Measurements from ENCODE around the gene ATG9B. TPM values are rescaled to one million over a fixed set of nuclear protein-coding genes. Genes with fewer than 3 reads are reported as not detected.

The ATG9B gene, protein sequence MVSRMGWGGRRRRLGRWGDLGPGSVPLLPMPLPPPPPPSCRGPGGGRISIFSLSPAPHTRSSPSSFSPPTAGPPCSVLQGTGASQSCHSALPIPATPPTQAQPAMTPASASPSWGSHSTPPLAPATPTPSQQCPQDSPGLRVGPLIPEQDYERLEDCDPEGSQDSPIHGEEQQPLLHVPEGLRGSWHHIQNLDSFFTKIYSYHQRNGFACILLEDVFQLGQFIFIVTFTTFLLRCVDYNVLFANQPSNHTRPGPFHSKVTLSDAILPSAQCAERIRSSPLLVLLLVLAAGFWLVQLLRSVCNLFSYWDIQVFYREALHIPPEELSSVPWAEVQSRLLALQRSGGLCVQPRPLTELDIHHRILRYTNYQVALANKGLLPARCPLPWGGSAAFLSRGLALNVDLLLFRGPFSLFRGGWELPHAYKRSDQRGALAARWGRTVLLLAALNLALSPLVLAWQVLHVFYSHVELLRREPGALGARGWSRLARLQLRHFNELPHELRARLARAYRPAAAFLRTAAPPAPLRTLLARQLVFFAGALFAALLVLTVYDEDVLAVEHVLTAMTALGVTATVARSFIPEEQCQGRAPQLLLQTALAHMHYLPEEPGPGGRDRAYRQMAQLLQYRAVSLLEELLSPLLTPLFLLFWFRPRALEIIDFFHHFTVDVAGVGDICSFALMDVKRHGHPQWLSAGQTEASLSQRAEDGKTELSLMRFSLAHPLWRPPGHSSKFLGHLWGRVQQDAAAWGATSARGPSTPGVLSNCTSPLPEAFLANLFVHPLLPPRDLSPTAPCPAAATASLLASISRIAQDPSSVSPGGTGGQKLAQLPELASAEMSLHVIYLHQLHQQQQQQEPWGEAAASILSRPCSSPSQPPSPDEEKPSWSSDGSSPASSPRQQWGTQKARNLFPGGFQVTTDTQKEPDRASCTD
- under 0.01 TPM in 2 replicates for total RNA-seq

DNA sequence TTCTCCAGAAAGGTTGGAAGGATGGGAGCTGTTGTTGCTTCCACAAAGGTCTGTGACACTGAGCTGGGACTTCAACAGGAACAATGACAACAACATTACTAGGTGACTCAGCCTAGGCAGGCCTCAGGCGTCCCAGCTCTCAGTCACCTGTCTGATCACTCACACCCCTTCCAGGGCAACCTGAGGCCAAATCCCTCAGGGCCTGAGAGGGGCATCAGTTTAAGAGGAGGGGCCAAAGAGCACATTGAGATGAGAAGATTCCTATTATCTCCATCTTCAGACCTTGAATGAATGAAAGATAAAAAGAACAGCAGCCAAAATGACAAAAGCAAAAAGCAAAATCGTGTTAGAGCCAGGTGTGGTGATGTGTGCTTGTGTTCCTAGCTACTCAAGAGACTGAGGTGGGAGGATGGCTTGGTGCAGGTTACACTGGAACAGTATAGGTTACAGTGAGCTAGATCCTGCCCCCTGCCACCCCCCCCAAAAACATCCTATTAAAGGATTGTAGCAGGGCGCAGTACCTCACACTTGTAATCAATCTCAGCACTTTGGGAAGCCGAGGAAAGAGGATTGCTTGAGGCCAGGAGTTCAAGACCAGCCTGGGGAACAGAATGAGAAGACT lies at the start of gene ATG9B:
Gene ATG9B (minus strand): TSS at position 60 of the 622 bp plus-strand sequence. CDS start 71 bp downstream, outside the sequence.

DNA sequence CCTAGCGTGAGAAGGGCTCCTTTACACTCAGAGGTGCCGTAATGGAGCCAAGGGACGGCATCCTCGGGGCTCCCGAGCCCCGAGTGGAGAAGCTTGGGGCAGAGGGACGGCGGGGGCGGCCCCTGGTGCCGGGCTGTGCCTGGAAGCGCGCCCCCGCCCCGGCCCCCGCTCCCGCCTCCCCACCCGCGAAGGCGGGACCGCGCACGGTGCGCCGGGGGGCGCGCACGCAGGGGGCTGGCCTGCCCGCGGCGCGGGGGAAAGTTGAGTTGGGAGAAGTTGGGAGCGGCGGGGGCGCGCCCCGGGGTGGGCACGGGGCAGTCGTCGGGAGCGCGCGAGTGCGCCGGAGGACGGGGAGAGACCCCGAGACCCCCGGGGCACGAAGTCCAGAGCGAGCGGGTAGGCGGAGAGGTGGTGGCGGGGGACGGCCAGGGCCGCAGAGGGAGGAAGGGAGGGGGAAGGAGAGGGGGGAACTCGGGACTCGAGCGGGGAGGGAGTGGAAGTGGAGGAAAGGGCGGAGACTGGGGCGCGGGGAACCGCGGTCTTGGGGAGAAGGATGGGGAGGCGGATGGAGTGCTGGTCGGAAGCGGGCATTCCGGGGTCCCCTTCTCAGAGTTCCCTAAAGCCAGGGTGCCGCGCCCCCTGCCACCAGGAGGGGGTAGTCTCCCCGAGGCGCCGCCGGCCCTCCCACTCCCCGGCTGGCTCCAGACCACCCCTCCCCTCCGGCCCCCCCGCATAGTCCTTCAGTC lies 35.2 kb upstream of the ATG9B start, which contains the start of gene SLC4A2:
Gene SLC4A2 (plus strand): TSS at position 223 of the 746 bp plus-strand sequence. CDS start 2,399 bp downstream, outside the sequence.

DNA sequence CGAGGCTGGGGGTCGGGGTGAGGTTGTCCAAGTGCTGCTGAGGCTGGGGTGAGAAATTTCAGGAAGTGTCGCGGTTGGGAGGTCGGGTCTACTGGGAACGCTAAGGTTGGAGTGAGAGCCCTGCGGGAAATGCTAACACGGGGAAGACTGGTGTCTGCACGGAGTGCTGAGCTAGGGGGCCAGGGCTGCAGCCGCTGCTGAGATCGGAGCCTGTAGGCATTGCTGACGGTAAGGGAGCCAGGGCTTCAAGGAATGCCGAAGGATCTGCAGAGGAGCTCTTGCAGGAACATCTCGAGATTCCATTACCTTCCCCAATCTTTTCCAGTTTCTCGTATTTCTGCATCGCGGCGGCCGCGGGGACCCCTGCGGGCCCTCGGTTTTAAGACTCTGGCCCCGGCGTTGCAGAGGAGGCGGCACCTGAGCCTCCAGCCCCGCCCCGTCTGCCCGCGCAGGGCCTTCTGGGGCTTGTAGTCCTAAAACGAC lies 33.3 kb upstream of the ATG9B start, which contains the start of gene CDK5:
Gene CDK5 (minus strand): TSS at position 392 of the 483 bp plus-strand sequence. CDS start 49 bp downstream, at position 343.

DNA sequence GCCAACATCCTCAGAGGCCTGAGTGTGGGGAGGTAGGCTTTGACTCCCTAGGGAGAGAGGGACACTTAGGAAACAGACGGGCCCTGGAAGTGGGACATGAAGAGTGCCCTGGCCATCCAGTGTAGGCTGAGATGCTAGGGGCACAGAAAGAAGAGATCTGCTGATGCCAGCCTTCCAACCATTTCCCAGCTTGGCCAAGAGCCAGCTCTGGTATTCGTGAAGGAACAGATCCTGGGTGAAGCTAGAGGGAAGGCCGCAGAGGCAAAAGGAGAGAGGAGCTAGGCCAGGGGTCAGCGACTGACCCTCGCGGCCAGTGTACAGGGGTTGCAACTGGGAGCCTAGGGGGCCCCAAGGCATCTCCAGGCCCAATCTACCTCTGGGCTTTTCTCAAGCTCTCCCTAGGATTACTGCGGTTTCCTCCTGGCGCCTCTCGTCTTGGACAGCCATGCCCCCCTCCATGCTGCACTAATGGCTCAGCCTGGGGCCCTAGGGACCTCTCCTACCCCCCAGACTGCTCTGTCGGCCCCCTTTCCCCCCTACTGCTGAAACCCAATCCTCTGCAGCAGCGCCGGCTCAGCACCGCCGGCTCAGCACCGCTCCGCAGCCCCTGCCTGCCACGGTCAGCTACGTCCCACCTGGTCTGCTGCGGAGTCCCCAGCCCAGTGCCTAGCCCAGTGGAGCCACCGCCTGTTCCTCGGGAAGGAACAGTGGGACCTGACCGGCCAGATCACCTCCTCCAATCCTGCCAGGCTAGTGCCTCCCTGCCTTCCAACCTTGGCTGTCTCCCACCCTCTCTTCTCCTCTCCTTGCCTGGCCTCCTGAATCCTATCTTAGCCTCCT lies 23.9 kb upstream of the ATG9B start, which contains the start of gene ASIC3:
Gene ASIC3 (plus strand): TSS at position 556 of the 840 bp plus-strand sequence. CDS start 355 bp downstream, outside the sequence.

DNA sequence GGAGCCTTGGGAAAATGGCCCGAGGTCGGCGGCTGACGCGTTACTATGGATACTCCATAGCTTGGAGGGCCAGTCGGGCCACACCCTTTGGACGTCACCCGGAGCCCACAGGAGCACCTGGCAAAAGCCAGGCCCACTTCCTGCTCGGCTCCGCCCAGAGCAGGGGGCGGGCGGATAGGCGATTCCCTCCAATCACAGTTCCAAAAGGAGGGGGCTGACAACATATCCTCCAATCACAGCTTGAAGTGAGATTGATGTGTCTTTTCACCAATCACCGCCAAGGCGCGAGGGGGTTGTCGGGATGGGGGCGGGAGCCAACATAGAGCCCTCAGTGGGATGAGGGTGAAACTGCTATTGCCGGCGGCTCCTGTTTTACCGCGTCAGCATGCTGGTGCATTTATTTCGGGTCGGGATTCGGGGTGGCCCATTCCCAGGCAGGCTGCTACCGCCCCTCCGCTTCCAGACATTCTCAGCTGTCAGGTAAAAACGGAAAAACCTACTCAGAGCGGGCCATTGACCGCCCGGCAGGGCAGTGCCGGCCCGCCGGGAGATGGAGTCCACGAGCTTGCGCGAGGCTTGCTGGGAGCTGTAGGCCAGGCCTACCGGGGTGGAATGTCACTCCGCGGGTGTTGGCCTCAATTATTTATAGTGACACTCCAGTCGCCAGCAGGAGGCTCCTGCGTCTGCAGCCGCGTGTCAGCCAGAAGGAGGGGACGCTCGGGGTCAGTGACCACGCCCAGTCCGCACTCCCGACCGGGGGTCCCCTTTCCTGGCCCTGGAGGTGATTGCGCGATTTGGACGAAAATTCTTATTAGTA lies 4.0 kb upstream of the ATG9B start, which contains the start of gene ABCB8:
Gene ABCB8 (plus strand): TSS at position 320 of the 817 bp plus-strand sequence. CDS start 66 bp downstream, at position 386.

DNA sequence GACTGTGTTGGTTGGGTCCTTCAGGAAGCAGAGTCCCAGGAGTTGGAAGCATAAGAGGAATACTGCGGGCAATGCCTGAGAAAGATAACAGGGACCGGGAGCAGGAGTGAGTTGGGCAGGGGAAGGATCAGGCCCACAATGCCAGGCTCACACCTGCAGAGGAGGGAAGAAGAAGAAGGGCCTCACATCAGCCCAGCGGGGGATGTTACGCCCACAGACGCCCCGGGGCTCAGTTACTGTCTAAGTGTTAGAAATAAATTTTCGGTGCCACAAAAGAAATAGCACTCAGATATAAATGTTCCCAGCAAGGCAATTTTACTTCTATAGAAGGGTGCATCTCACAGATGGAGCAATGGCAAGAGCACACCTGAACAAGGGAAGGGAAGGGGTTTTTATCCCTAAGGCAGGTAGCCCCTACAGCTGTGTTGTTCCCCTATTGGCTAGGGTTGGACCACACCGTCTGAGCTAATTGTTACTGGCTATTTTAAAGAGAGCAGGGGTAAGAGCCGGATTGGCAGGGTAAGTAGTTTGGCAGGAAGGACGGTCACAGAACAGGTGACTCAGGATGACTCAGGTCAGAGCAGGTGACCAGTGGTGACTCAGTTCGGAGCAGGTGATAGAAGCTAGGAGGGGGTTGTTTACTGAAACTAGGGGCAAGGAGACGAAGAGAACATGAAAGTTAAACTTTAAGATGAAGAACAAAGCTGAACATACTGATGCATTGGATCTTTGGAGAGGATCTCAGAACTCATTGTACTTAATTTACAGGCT lies 33.7 kb downstream of the ATG9B start, which contains the start of gene NOS3:
Gene NOS3 (plus strand): TSS at position 602 of the 771 bp plus-strand sequence. CDS start 2,787 bp downstream, outside the sequence.

DNA sequence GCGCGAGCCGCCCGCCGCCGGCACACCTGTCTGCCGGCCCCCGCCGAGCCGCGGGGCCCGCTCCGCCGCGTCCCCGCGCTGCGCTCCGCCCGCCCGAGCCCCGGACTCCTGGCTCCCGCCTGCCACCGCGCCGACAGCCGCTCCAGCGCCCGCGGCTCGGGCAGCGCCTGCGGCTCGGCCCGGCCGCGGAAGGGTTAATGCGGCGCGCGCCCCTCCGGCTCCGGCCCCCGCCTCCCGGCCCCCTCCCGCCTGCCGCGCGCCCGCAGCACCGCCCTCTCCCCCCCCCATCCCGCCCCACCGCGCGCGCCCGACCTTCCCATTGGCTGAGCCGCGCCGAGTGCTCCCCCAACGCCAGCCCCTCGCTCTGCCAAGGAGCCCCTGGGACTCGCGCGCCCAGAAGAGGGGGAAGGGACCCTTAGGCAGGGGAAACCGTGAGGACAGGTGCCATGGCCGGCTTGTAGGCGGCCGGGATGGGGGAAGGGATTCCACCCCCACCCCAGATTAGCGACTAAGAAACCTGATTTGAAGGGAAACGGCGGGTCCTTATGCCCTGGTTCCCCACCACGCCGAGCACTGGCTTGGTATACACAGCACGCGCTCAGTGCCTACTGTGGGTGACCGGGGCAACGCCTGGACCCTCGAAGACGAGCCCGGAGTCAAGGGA lies 46.0 kb downstream of the ATG9B start, which contains the start of gene KCNH2:
Gene KCNH2 (minus strand): TSS at position 196 of the 664 bp plus-strand sequence. CDS start 408 bp downstream, outside the sequence.

Other genes starting within 250 kb of the ATG9B start
- gene TMEM176B, start 224.1 kb downstream of the ATG9B start, total RNA-seq, result not detected in 2 replicates
- gene TMEM176A, start 223.7 kb downstream of the ATG9B start, total RNA-seq, result not detected in 2 replicates
- not detected in 2 replicates for gene AOC1, start 172.0 kb downstream of the ATG9B start, total RNA-seq
- not detected in 2 replicates for gene KCNH2, start 46.2 kb downstream of the ATG9B start, total RNA-seq
- gene NOS3, start 33.5 kb downstream of the ATG9B start, total RNA-seq, result 29.3 and 29.9 TPM in 2 replicates
- gene ABCB8, start 4.0 kb upstream of the ATG9B start, total RNA-seq, result 10.1 and 10.3 TPM in 2 replicates
- gene ASIC3, start 24.0 kb upstream of the ATG9B start, total RNA-seq, result 0.09 and 0.11 TPM in 2 replicates
- 16.8 and 16.9 TPM in 2 replicates for gene CDK5, start 33.4 kb upstream of the ATG9B start, total RNA-seq
- gene SLC4A2, start 35.1 kb upstream of the ATG9B start, total RNA-seq, result 42.8 and 64.4 TPM in 2 replicates
- 35.8 and 39.0 TPM in 2 replicates for gene FASTK, start 56.3 kb upstream of the ATG9B start, total RNA-seq
- 11.4 and 17.0 TPM in 2 replicates for gene TMUB1, start 59.0 kb upstream of the ATG9B start, total RNA-seq
- gene AGAP3, start 62.0 kb upstream of the ATG9B start, total RNA-seq, result 44.4 and 62.0 TPM in 2 replicates
- not detected in 2 replicates for gene GBX1, start 143.2 kb upstream of the ATG9B start, total RNA-seq
- gene ASB10, start 162.8 kb upstream of the ATG9B start, total RNA-seq, result not detected in 2 replicates
- not detected in 2 replicates for gene H2BK1, start 186.0 kb upstream of the ATG9B start, total RNA-seq
- gene ABCF2, start 202.7 kb upstream of the ATG9B start, total RNA-seq, result 32.6 and 45.6 TPM in 2 replicates
- gene CHPF2, start 208.0 kb upstream of the ATG9B start, total RNA-seq, result 26.5 and 34.7 TPM in 2 replicates
- gene SMARCD3, start 224.2 kb upstream of the ATG9B start, total RNA-seq, result 1.3 and 2.1 TPM in 2 replicates

All from dermis lymphatic vessel endothelial cell (primary cell).